GM10847 (cell line): ENCODE results near the gene PPM1A.

Experiments used
- POLR2A ChIP-seq: IDR thresholded peaks from 2 replicates; pipeline ENCODE4 v1.6.1; 2011; ENCODE audit not compliant: insufficient read length; ENCODE audit errors: extremely low read depth

PPM1A gene

GRCh38 chr14:60275932-60276331 is 26.9 kb downstream of the PPM1A start:
- no peak for TF ChIP-seq POLR2A

GRCh38 chr14:60276347-60276746 is 27.3 kb downstream of the PPM1A start:
- no peak for TF ChIP-seq POLR2A

DNA sequence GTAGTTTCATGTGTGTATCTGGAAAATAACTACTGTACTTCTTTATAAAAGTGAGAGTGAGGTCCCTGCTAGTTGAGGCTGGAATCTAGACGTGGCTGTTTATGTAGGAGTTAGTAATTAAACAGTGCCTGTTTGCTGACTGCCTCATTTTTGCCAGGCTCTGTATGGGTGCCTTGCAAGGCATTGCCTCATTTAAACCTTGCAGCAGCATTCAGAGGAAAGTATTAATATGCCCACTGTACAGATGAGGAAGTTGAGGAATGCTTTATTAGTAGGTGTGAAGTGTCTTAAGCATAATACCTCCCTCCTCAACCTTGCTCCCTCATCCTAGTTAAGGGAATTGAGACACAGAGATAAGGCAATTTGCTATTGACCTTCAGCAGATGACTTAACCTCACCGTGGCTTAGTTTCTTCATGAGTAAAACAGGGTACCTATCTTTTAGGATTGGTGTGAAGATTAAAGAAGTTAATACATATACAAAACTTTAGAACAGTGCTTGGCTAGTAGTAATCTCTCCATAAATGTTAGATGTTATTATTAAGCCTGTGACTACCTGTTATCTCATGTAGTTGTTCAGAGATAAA is 28.7 kb downstream of the PPM1A start:
- no peak for TF ChIP-seq POLR2A

DNA sequence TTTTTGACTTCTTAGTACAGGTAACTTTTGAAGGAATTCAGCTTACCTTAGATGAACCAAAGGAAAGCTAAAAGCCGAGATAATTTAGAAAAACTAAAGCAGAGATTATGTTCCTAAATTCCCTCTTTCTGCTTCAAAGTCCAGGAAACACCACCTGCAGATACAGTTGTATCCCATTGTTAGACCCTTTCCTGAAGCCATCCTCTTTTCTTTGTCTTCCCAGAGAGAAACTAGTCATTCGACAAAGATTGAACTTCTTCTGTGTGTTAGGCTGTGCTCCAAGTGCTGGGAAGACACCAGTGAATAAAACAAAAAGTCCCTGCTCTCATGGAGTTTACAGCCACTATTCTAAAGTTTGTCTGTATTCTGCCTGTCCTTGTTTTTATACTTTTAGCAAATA is 29.3 kb downstream of the PPM1A start:
- no peak for TF ChIP-seq POLR2A

DNA sequence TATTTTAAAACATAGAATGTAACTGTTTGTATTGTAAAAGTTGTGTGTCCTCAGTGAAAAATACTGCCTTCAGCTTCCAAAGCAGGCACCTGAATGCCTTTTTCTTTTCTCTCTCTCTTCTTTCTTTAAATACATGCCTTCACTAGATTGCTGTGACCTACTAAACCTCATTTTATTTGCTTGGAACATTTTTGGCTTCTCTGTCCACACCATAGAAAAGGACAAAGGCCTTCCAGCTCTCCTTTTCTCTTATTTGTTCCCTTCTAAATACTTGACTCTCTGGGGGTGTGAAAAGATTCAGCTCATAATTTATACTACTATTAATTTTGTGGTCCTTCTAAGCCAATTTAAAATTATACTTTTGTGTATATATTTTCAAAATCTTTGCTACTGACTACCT is 38.4 kb downstream of the PPM1A start:
- TF ChIP-seq POLR2A: no peak

DNA sequence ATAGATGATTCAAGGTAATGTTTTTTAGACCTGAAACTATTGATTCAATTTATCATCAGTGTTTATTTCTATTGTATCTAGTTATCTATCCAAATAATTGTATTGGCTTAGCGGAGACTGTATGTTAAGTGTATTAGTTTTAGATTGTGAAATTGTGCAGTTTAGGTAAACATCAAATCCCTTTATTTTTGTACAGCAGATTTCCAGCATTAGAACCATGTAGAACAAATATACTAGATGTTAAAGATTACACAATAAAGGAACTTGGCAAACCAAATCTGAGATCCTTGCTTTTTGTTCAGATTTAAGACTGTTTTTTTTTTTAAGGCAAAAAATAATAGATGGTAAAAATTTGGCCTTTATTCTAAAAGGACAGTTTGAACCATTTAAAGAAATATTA is 39.3 kb downstream of the PPM1A start:
- TF ChIP-seq POLR2A: no peak

DNA sequence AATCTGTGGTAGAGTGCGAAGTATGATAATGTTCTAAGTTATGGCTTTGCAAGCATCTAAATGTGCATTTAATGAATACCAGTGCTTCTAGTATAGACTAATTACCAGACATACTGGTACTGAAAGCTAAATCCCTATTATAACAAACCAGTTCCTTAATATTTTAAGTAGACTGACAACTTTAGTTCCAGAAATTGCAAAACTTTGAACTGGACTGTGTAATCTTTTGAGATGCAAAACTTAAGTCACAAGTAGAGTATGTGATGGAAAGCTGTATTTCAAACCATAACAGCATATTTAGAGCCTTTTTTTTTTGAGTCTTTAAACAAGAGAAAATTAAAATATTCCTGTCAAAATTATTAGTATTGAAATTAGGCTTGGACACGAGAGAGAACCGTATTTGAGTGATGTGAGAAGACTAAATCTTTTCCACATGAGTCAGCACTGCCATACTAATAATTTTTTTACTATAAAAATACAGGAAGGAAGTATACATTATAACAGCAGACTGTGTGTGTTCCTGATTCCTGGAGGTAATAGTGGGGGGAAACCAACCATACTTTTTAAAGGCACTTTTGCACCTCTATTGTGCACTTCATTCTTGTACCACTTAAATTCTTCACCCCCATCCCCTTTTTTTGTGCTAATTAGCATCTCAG is 45.5 kb downstream of the PPM1A start:
- TF ChIP-seq POLR2A: no peak

GRCh38 chr14:60300019-60300418 is 51.0 kb downstream of the PPM1A start:
- TF ChIP-seq POLR2A: no peak

DNA sequence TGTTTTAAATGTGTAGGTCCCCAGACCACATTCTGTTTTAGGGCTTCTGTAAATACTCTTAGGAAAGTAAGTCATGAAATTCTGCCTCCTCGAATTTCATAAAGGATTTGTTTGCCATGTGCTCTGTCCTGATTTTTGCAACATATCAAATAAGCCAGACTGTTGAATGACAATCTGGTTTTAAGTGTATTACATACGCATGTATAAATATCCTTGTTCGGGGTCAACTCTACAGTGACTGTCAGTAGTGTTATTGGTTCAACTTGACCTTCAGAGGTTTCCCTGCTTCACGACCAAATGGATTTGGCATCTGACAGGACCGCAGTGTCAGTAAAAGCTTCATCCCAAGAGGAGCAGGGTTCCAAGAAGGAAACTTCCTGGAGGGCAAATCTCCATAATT is 52.7 kb downstream of the PPM1A start:
- no peak for TF ChIP-seq POLR2A

GRCh38 chr14:60302663-60303062 is 53.6 kb downstream of the PPM1A start:
- no peak for TF ChIP-seq POLR2A

GRCh38 chr14:60303745-60304144 is 54.7 kb downstream of the PPM1A start:
- TF ChIP-seq POLR2A: no peak

GRCh38 chr14:60304509-60304908 is 55.5 kb downstream of the PPM1A start:
- no peak for TF ChIP-seq POLR2A

- TF ChIP-seq POLR2A: no peak
Observed at GRCh38 chr14:60309867-60310552, 61.0 kb downstream of the PPM1A start.

DNA sequence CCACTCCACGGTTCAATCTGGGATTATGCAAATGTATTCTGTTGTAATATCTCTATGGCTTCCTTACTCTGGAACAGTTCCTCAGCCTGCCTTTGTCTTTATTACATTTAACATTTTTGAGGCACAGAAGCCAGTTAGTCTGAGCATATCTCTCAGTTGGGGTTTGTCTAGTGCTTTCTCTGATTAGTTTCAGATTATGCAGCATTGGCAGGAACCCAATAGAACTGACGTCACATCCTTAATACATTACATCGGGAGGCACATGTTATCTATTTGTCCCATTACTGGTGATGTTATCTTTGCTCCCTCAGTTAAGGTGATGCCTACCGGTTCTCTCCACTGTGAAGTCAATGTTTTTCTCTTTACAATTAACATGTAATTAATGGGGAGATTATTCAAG is 62.4 kb downstream of the PPM1A start:
- TF ChIP-seq POLR2A: no peak

DNA sequence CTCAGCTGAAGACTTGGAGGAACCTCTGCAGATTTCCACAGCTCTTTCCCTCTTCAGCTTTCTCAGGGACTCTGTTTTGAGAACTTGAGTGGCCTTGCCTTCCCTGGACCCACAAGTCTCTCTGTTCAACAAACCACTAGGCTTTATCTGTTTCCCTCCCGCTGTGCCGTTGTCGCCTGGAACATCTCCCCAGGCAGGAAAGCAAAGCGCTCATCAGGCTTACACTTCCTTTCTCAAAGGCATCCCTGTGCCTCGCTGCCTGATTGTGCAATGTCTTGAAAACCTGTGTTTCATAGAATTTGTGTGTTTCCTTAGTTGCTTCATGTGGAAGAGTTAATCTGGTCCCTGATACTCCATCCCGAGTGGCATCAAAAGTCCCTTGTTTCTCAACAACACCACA is 64.1 kb downstream of the PPM1A start:
- TF ChIP-seq POLR2A: no peak

GRCh38 chr14:60315196-60315990 is 66.4 kb downstream of the PPM1A start:
- TF ChIP-seq POLR2A: no peak
